Measurements from ENCODE around the gene TUFT1.

DNA sequence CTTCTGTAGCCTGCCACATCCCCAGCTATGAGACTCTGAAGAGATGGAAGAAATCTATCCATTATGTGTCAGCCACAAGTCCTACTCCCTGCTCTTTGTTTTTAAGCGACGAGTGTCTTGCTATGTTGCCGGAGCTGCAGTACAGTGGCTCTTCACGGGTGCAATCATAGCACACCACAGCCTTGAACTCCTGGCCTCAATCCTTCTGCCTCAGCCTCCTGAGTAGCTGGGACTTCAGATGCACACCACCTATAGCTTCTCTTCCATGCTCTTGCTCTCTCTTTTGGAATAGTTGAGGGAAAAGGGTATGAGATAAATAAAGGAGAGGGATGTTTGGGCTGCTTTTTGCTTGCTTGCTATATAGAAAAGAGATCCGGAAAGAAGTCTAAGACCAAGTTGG lies 1.6 kb downstream of the TUFT1 start:
- TF ChIP-seq, protein P1, sequence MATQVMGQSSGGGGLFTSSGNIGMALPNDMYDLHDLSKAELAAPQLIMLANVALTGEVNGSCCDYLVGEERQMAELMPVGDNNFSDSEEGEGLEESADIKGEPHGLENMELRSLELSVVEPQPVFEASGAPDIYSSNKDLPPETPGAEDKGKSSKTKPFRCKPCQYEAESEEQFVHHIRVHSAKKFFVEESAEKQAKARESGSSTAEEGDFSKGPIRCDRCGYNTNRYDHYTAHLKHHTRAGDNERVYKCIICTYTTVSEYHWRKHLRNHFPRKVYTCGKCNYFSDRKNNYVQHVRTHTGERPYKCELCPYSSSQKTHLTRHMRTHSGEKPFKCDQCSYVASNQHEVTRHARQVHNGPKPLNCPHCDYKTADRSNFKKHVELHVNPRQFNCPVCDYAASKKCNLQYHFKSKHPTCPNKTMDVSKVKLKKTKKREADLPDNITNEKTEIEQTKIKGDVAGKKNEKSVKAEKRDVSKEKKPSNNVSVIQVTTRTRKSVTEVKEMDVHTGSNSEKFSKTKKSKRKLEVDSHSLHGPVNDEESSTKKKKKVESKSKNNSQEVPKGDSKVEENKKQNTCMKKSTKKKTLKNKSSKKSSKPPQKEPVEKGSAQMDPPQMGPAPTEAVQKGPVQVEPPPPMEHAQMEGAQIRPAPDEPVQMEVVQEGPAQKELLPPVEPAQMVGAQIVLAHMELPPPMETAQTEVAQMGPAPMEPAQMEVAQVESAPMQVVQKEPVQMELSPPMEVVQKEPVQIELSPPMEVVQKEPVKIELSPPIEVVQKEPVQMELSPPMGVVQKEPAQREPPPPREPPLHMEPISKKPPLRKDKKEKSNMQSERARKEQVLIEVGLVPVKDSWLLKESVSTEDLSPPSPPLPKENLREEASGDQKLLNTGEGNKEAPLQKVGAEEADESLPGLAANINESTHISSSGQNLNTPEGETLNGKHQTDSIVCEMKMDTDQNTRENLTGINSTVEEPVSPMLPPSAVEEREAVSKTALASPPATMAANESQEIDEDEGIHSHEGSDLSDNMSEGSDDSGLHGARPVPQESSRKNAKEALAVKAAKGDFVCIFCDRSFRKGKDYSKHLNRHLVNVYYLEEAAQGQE (IDR thresholded peaks at IDR 0.05; ENCODE audit: insufficient read depth in 1 of 2, low read depth in 2 of 2, low read length in 2 of 2): no peak
- no peak for TF ChIP-seq FOXP2 (optimal IDR thresholded peaks at IDR 0.05; ENCODE audit: borderline replicate concordance, extremely low read depth, extremely low read length, insufficient read depth)
- no peak for TF ChIP-seq TAF1 (IDR thresholded peaks at IDR 0.05; ENCODE audit: borderline replicate concordance, insufficient read depth, low read length)
